Vagina (tissue), 2 donors: Measurements from ENCODE around the gene TK2. TPM values are rescaled to one million over a fixed set of nuclear protein-coding genes. Genes with fewer than 3 reads are reported as not detected.

Experiments used
- DNase-seq, 2 donors: peaks; one replicate each; pipeline ENCODE4 v3.0.0-alpha.2; 2017; ENCODE audit errors: extremely low spot score in 2 of 2
- H3K27ac ChIP-seq: fragments of 200-600 bp; sonication (generic); one replicate; pipeline ENCODE4 v1.5.1; 2019
- H3K27me3 ChIP-seq: fragments of 200-600 bp; sonication (generic); one replicate; pipeline ENCODE4 v1.5.1; 2019
- H3K36me3 ChIP-seq, 2 donors: fragments of 200-600 bp; sonication (generic); one replicate each; pipeline ENCODE4 v1.5.1; 2017 to 2019
- H3K4me1 ChIP-seq: fragments of 200-600 bp; sonication (generic); one replicate; pipeline ENCODE4 v1.5.1; 2019
- H3K4me3 ChIP-seq, 2 donors: fragments of 200-600 bp; sonication (generic); 1 replicate in 1 of 2; 2 replicates in 1 of 2; pipeline ENCODE4 v1.5.1; 2016 to 2019
- H3K9me3 ChIP-seq: fragments of 200-600 bp; sonication (generic); one replicate; pipeline ENCODE4 v1.5.1; 2019
- POLR2A ChIP-seq, 2 donors: fragments of 450-650 bp; IDR thresholded peaks; one replicate each; pipeline ENCODE4 v1.6.1; 2017; ENCODE audit warnings: antibody characterized with exemption in 2 of 2, mild to moderate bottlenecking in 2 of 2, moderate library complexity in 2 of 2
- POLR2AphosphoS5 ChIP-seq, 2 donors: sonication (generic); formaldehyde crosslinking; IDR thresholded peaks; one replicate each; pipeline ENCODE4 v1.9.0; 2017; ENCODE audit warnings: antibody characterized with exemption in 2 of 2, mild to moderate bottlenecking in 2 of 2, low read depth in 1 of 2; ENCODE audit not compliant: insufficient read depth in 1 of 2
- intact Hi-C: fragments of 100-400 bp; cut with DNase I; formaldehyde crosslinking; loops from one replicate; pipeline ENCODE4 v1.15.1; 2023
- total RNA-seq: library from RNA; depleted of rRNA; stranded (reverse); fragments of >200 nt; gene quantifications from one replicate; pipeline ENCODE4 v1.2.3, GENCODE V29; 2016
- TF ChIP-seq, protein P1 (sequence below), 3 experiments: fragments of 450-650 bp in 2 of 3; fragments of 200-600 bp in 1 of 3; sonication (generic) in 1 of 3; IDR thresholded peaks; one replicate each; pipeline ENCODE4 v1.5.1; 2017 to 2019; ENCODE audit warnings: antibody characterized with exemption in 3 of 3, mild to moderate bottlenecking in 2 of 3, moderate library complexity in 2 of 3

The TK2 gene
- total RNA-seq, 1 donor from 2014 or later = 43.2 TPM

- no peak for DNase-seq
- H3K9me3 ChIP-seq = no peaks in the 10 kb centered on the region
- TF ChIP-seq, protein P1, sequence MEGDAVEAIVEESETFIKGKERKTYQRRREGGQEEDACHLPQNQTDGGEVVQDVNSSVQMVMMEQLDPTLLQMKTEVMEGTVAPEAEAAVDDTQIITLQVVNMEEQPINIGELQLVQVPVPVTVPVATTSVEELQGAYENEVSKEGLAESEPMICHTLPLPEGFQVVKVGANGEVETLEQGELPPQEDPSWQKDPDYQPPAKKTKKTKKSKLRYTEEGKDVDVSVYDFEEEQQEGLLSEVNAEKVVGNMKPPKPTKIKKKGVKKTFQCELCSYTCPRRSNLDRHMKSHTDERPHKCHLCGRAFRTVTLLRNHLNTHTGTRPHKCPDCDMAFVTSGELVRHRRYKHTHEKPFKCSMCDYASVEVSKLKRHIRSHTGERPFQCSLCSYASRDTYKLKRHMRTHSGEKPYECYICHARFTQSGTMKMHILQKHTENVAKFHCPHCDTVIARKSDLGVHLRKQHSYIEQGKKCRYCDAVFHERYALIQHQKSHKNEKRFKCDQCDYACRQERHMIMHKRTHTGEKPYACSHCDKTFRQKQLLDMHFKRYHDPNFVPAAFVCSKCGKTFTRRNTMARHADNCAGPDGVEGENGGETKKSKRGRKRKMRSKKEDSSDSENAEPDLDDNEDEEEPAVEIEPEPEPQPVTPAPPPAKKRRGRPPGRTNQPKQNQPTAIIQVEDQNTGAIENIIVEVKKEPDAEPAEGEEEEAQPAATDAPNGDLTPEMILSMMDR (IDR thresholded peaks at IDR 0.05) = no peak
- TF ChIP-seq POLR2AphosphoS5 (IDR thresholded peaks at IDR 0.05; ENCODE audit: insufficient read depth in 1 of 2, low read depth in 1 of 2) (peak; percentile 19 to 43), POLR2A (IDR thresholded peaks at IDR 0.05) (no peak)
- peaks cover 60% of the 10 kb centered on the region for H3K4me1 ChIP-seq
- no peaks in the 10 kb centered on the region for H3K27me3 ChIP-seq
- intact Hi-C loops = no loop called here
- peak overlapping the region; percentile 60 for H3K27ac ChIP-seq
- peak overlapping the region in 1 of 2 donors; percentile 11 for H3K4me3 ChIP-seq
- H3K36me3 ChIP-seq = no peaks in the 10 kb centered on the region
Observed at GRCh38 chr16:66511602-66512271, 38.2 kb downstream of the TK2 start.

DNA sequence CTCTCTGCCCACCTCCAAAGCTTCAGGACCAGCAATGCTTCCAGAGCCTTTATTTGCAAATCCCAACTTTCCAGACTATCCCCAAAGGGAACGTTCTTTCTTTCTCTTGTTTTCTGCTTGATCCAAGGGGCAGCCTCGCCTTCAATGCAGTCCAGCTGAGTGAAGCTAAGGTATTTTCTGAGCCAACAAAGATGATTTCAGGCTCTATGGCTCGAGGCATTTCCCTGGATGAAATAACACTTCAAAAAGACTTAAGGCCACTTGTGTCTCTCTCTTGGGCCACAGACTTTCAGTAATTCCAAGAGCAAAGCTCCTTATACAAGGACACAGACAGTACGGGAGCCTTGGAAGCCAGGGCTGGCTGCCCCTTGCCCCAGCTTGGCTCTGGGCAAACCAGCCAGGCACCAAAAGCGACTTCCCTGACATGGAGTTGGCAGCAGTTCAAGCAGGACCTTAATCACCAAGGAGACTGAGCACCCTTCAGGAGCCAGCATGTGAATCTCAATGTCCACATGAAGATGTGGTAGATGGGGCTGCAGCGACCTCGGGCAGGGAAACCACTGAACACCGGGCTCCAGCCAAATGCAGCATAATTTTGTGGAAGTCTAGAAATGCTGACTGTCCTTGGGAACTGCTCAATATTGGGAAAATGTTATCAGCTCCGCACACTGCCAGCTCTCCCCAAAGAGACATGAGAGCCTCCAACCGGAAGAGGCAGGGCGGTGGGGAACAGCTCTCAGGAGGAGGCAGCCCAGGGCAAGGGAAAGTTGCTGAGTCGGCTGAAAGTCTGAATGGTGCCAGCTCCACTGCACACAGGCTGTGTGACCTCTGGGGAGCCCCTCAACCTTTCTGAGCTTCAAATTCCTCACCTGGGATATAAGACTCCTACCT lies 39.0 kb downstream of the TK2 start:
- H3K4me1 ChIP-seq = peaks cover 53% of the 10 kb centered on the region
- no peak for TF ChIP-seq POLR2A (IDR thresholded peaks at IDR 0.05)
- TF ChIP-seq, protein P1 (IDR thresholded peaks at IDR 0.05) = no peak
- TF ChIP-seq POLR2AphosphoS5 (IDR thresholded peaks at IDR 0.05; ENCODE audit: insufficient read depth in 1 of 2, low read depth in 1 of 2) = no peak
- no peaks in the 10 kb centered on the region for H3K27me3 ChIP-seq
- H3K9me3 ChIP-seq = no peaks in the 10 kb centered on the region
- peak overlapping the region; percentile 60 for H3K27ac ChIP-seq
- intact Hi-C loops = no loop called here
- H3K36me3 ChIP-seq = no peaks in the 10 kb centered on the region
- no peak for DNase-seq
- H3K4me3 ChIP-seq = peak overlapping the region in 1 of 2 donors; percentile 11

DNA sequence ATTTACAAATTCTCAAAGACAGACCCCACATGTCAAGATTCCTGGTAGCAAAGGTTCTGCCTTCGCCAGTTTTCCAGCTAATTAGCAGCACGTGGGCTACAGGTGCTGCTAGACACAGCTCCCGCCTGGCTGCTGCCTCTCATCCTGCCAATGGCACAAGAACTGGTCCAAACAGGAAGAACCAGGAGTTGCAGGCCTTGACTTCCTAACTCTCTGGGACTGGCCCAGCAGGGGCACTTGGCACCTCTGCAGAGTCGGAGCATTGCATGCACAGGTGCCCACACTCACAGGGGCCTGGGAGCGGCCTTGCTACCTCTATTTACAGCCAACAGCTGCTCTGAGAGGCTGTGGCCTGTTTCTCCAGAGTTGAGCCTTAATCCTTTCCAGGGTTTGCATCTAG lies 39.6 kb downstream of the TK2 start:
- Histone ChIP-seq H3K27me3 (no peaks in the 10 kb centered on the region), H3K4me3 (no peak overlapping the region), H3K9me3 (no peaks in the 10 kb centered on the region), H3K36me3 (no peaks in the 10 kb centered on the region), H3K4me1 (peaks cover 47% of the 10 kb centered on the region), H3K27ac (no peak overlapping the region)
- no peak for TF ChIP-seq POLR2A (IDR thresholded peaks at IDR 0.05)
- TF ChIP-seq, protein P1 (IDR thresholded peaks at IDR 0.05) = no peak
- no peak for TF ChIP-seq POLR2AphosphoS5 (IDR thresholded peaks at IDR 0.05; ENCODE audit: insufficient read depth in 1 of 2, low read depth in 1 of 2)
- intact Hi-C loops = no loop called here
- no peak for DNase-seq

- Histone ChIP-seq H3K27ac (no peak overlapping the region), H3K36me3 (no peaks in the 10 kb centered on the region), H3K9me3 (no peaks in the 10 kb centered on the region), H3K4me3 (no peak overlapping the region), H3K4me1 (peaks cover 45% of the 10 kb centered on the region), H3K27me3 (no peaks in the 10 kb centered on the region)
- intact Hi-C loops = loop anchor here (10.0 kb wide), 1 partner anchor 45 kb away; the partner anchor contains the start of genes CKLF and TK2
- DNase-seq = no peak
- TF ChIP-seq POLR2A (IDR thresholded peaks at IDR 0.05) (no peak), POLR2AphosphoS5 (IDR thresholded peaks at IDR 0.05; ENCODE audit: insufficient read depth in 1 of 2, low read depth in 1 of 2) (no peak)
- TF ChIP-seq, protein P1 (IDR thresholded peaks at IDR 0.05) = no peak
Observed at GRCh38 chr16:66509576-66509975, 40.3 kb downstream of the TK2 start.
